ENCODE measurements around the gene PASK. TPM values are rescaled to one million over a fixed set of nuclear protein-coding genes. Genes with fewer than 3 reads are reported as not detected.

PASK gene
- total RNA-seq, 1 donor from 2014 or later, result 2.9 TPM

GRCh38 chr2:241142063-241142462 lies 7.2 kb downstream of the PASK start:
- no peak for DNase-seq (ENCODE audit: low read depth)
- Histone ChIP-seq H3K27me3 (ENCODE audit: control insufficient read depth, insufficient read depth, low read length) (no peaks in the 10 kb centered on the region), H3K36me3 (ENCODE audit: control insufficient read depth, insufficient read depth, low read length) (peaks cover 1% of the 10 kb centered on the region), H3K4me3 (ENCODE audit: low read depth, low read length) (no peak overlapping the region)
- no peak for TF ChIP-seq CTCF (IDR thresholded peaks at IDR 0.05; ENCODE audit: insufficient read depth, low read length, severe bottlenecking)
- no peak for FAIRE-seq

- no peaks in the 10 kb centered on the region for H3K27me3 ChIP-seq (ENCODE audit: control insufficient read depth, insufficient read depth, low read length)
- TF ChIP-seq CTCF (IDR thresholded peaks at IDR 0.05; ENCODE audit: insufficient read depth, low read length, severe bottlenecking), result no peak
- H3K4me3 ChIP-seq (ENCODE audit: low read depth, low read length), result no peak overlapping the region
- peaks cover 1% of the 10 kb centered on the region for H3K36me3 ChIP-seq (ENCODE audit: control insufficient read depth, insufficient read depth, low read length)
- DNase-seq (ENCODE audit: low read depth) (no peak), FAIRE-seq (no peak)
Observed at GRCh38 chr2:241141214-241141770, 8.0 kb downstream of the PASK start.

GRCh38 chr2:241140445-241140840 lies 8.8 kb downstream of the PASK start:
- peaks cover 1% of the 10 kb centered on the region for H3K36me3 ChIP-seq (ENCODE audit: control insufficient read depth, insufficient read depth, low read length)

GRCh38 chr2:241139531-241140444 lies 9.5 kb downstream of the PASK start:
- no peaks in the 10 kb centered on the region for H3K27me3 ChIP-seq (ENCODE audit: control insufficient read depth, insufficient read depth, low read length)
- FAIRE-seq, result no peak
- peaks cover 1% of the 10 kb centered on the region for H3K36me3 ChIP-seq (ENCODE audit: control insufficient read depth, insufficient read depth, low read length)

More at GRCh38 chr2:241140445-241140840, 8.8 kb downstream of the PASK start:
- Histone ChIP-seq H3K4me3 (ENCODE audit: low read depth, low read length) (no peak overlapping the region), H3K27me3 (ENCODE audit: control insufficient read depth, insufficient read depth, low read length) (no peaks in the 10 kb centered on the region)
- FAIRE-seq (peak; percentile 7), DNase-seq (ENCODE audit: low read depth) (no peak)
- no peak for TF ChIP-seq CTCF (IDR thresholded peaks at IDR 0.05; ENCODE audit: insufficient read depth, low read length, severe bottlenecking)

GRCh38 chr2:241138471-241138870 lies 10.8 kb downstream of the PASK start:
- DNase-seq (ENCODE audit: low read depth) (no peak), FAIRE-seq (peak; percentile 28)
- no peak overlapping the region for H3K4me3 ChIP-seq (ENCODE audit: low read depth, low read length)

More at GRCh38 chr2:241139531-241140444, 9.5 kb downstream of the PASK start:
- no peak for TF ChIP-seq CTCF (IDR thresholded peaks at IDR 0.05; ENCODE audit: insufficient read depth, low read length, severe bottlenecking)
- DNase-seq (ENCODE audit: low read depth), result no peak
- H3K4me3 ChIP-seq (ENCODE audit: low read depth, low read length), result no peak overlapping the region

More at GRCh38 chr2:241138471-241138870, 10.8 kb downstream of the PASK start:
- peaks cover 1% of the 10 kb centered on the region for H3K36me3 ChIP-seq (ENCODE audit: control insufficient read depth, insufficient read depth, low read length)
- no peak for TF ChIP-seq CTCF (IDR thresholded peaks at IDR 0.05; ENCODE audit: insufficient read depth, low read length, severe bottlenecking)
- H3K27me3 ChIP-seq (ENCODE audit: control insufficient read depth, insufficient read depth, low read length), result no peaks in the 10 kb centered on the region
